ENCODE data around the gene KBTBD13.

- TF ChIP-seq POLR2A (IDR thresholded peaks at IDR 0.05) (no peak), CTCF (IDR thresholded peaks at IDR 0.05) (peak; percentile 28 to 60 (median 54)), EP300 (IDR thresholded peaks at IDR 0.05) (no peak)
Measured at GRCh38 chr15:65077981-65078352, 1.4 kb downstream of the KBTBD13 start.
